Tibial artery (tissue), 4 donors: ENCODE data around the gene TBC1D9.

Experiments
- DNase-seq, 2 donors: peaks; one replicate each; pipeline ENCODE4 v3.0.0-alpha.2; 2019
- H3K27ac ChIP-seq, 2 donors: fragments of 200-600 bp; sonication (generic) in 1 of 2; 1 replicate in 1 of 2; 2 replicates in 1 of 2; pipeline ENCODE4 v1.5.1; 2018 to 2019; ENCODE audit warnings: mild to moderate bottlenecking in 1 of 2
- H3K27me3 ChIP-seq, 2 donors: fragments of 200-600 bp; sonication (generic) in 1 of 2; one replicate each; pipeline versions ENCODE4 v1.5.1 to v1.6.0; 2016 to 2019
- H3K36me3 ChIP-seq, 3 donors: fragments of 200-600 bp; sonication (generic) in 2 of 3; one replicate each; pipeline ENCODE4 v1.5.1; 2016 to 2019; ENCODE audit warnings: mild to moderate bottlenecking in 2 of 3
- H3K4me1 ChIP-seq, 4 donors: fragments of 200-600 bp; sonication (generic) in 2 of 4; 1 replicate in 3 of 4; 2 replicates in 1 of 4; pipeline ENCODE4 v1.5.1; 2016 to 2019
- H3K4me3 ChIP-seq, 2 donors: fragments of 200-600 bp; sonication (generic) in 1 of 2; 1 replicate in 1 of 2; 2 replicates in 1 of 2; pipeline ENCODE4 v1.5.1; 2018 to 2019; ENCODE audit warnings: mild to moderate bottlenecking in 2 of 2
- H3K9me3 ChIP-seq, 3 donors: fragments of 200-600 bp; sonication (generic) in 1 of 3; one replicate each; pipeline ENCODE4 v1.5.1; 2016 to 2019
- intact Hi-C: fragments of 100-400 bp; cut with DNase I; formaldehyde crosslinking; loops from one replicate; pipeline ENCODE4 v1.15.0; 2023; ENCODE audit warnings: low total_unique reads
- TF ChIP-seq, protein P1 (sequence below), 2 experiments: fragments of 200-600 bp in 1 of 2; fragments of 450-650 bp in 1 of 2; IDR thresholded peaks; one replicate each; pipeline ENCODE4 v1.5.1; 2017 to 2019; ENCODE audit warnings: antibody characterized with exemption in 2 of 2, mild to moderate bottlenecking in 1 of 2, moderate library complexity in 1 of 2

The TBC1D9 gene

DNA sequence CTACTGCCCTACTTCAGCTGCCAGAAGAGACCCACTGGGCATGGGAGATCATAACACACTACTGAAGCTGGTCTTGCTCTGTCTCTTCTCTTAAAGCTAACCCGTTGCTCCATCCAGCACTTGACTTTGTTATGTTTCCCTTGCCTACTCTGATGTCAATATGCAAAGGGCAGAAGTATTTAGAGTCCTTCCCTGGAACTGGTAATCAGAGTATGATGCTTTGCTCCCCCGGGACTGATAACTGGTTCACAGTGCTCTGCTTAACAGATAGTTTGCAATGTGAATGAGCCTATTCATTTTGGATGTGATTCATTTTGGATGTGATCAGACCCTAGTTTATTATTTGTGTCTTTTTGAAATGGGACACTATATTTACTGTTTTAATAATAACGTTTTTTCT lies 175.1 kb downstream of the TBC1D9 start:
- no peak overlapping the region for H3K4me3 ChIP-seq
- no peaks in the 10 kb centered on the region for H3K36me3 ChIP-seq
- intact Hi-C loops = no loop called here
- H3K27me3 ChIP-seq = peaks cover 0 to 18% of the 10 kb centered on the region in 2 donors
- peaks cover 0 to 5% (median 0%) of the 10 kb centered on the region in 4 donors for H3K4me1 ChIP-seq
- TF ChIP-seq, protein P1, sequence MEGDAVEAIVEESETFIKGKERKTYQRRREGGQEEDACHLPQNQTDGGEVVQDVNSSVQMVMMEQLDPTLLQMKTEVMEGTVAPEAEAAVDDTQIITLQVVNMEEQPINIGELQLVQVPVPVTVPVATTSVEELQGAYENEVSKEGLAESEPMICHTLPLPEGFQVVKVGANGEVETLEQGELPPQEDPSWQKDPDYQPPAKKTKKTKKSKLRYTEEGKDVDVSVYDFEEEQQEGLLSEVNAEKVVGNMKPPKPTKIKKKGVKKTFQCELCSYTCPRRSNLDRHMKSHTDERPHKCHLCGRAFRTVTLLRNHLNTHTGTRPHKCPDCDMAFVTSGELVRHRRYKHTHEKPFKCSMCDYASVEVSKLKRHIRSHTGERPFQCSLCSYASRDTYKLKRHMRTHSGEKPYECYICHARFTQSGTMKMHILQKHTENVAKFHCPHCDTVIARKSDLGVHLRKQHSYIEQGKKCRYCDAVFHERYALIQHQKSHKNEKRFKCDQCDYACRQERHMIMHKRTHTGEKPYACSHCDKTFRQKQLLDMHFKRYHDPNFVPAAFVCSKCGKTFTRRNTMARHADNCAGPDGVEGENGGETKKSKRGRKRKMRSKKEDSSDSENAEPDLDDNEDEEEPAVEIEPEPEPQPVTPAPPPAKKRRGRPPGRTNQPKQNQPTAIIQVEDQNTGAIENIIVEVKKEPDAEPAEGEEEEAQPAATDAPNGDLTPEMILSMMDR (IDR thresholded peaks at IDR 0.05) = no peak
- no peaks in the 10 kb centered on the region for H3K9me3 ChIP-seq
- no peak for DNase-seq
- H3K27ac ChIP-seq = no peak overlapping the region

DNA sequence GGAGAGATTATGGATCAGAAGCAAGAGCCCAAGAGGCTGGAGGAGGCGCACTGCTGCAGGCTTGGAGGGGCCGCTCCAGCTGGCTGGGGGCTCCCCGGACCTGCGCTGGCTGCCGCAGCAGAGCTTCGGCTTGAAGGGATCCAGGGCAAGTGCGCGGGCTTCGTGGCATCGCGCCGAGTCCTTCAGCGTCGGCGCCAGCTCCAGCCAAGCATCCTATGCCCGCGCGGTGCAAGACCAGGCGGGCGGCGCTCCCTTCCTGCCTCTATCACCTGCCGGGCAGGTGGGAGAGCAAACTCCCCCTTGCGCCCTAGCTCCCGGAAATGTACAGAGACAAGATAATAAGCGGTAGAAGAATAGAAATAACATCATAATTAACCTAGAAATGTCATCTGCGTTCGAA lies 176.9 kb downstream of the TBC1D9 start:
- DNase-seq = no peak
- Histone ChIP-seq H3K27me3 (peaks cover 0 to 18% of the 10 kb centered on the region in 2 donors), H3K27ac (no peak overlapping the region), H3K9me3 (no peaks in the 10 kb centered on the region), H3K36me3 (no peaks in the 10 kb centered on the region), H3K4me1 (peaks cover 0 to 5% (median 0%) of the 10 kb centered on the region in 4 donors), H3K4me3 (no peak overlapping the region)
- intact Hi-C loops = no loop called here
- TF ChIP-seq, protein P1 (IDR thresholded peaks at IDR 0.05) = no peak

DNA sequence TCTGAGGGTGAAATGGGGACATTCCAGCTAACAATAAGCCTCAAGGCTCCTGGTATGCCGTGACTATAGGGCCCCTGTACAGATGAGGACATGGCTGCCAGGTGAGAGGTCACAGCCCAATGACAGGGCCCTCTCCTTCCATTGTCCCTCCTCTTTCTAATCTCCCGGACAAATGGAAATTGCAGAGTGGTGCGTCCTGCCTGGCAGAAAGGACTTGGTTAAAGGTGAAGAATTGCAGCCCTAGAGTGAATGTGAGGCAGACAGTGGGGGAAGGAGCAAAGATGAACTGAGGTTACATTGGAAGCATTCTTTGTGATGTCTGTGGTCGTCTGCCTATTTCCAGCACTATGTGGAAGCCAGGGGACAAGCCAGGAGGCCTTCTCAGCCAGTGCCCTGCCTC lies 180.7 kb downstream of the TBC1D9 start:
- Histone ChIP-seq H3K9me3 (peaks cover 0 to 15% (median 9%) of the 10 kb centered on the region in 3 donors), H3K4me3 (no peak overlapping the region), H3K4me1 (peaks cover 0 to 5% (median 0%) of the 10 kb centered on the region in 4 donors), H3K27me3 (peaks cover 0 to 29% of the 10 kb centered on the region in 2 donors), H3K27ac (no peak overlapping the region), H3K36me3 (no peaks in the 10 kb centered on the region)
- intact Hi-C loops = no loop called here
- TF ChIP-seq, protein P1 (IDR thresholded peaks at IDR 0.05) = no peak
- no peak for DNase-seq

DNA sequence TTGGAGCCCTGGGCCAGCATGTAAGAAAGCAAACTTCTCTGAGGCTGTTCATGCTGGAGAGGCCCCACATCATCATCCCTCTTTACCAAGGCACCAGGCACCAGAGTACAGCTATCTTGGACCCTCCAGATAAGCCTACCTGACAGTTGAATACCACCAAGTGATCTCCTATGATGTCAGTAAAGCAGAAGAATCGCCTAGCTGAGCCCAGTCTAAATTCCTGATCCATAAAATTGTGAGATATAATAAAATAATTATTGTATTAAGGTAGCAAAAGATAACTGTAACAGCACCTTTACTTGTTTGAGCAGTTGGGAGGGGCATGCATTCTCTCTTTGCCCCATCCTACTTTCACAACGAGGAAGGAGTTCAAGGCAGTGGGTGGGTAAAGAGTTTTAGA lies 184.6 kb downstream of the TBC1D9 start:
- H3K27ac ChIP-seq = no peak overlapping the region
- peaks cover 0 to 20% (median 16%) of the 10 kb centered on the region in 4 donors for H3K4me1 ChIP-seq
- no peaks in the 10 kb centered on the region for H3K36me3 ChIP-seq
- no peak for DNase-seq
- intact Hi-C loops = no loop called here
- TF ChIP-seq, protein P1 (IDR thresholded peaks at IDR 0.05) = no peak
- peaks cover 0 to 35% of the 10 kb centered on the region in 2 donors for H3K27me3 ChIP-seq
- H3K9me3 ChIP-seq = peaks cover 0 to 15% (median 9%) of the 10 kb centered on the region in 3 donors
- H3K4me3 ChIP-seq = no peak overlapping the region
